GM23338 (cell line): ENCODE measurements around the gene MARVELD2. TPM values are rescaled to one million over a fixed set of nuclear protein-coding genes. Genes with fewer than 3 reads are reported as not detected.

Experiments used
- ATAC-seq: fragments of 200-7000 bp; cut with Tn5 transposase; 3 replicates; pipeline ENCODE4 v1.9.1; 2020
- DNase-seq: peaks from one replicate; pipeline ENCODE4 v3.0.0-alpha.2; 2015; ENCODE audit warnings: low spot score
- H2AFZ ChIP-seq: fragments of 200-600 bp; sonication (generic); 2 replicates; pipeline ENCODE4 v1.8.0; 2016; ENCODE audit warnings: antibody characterized with exemption, mild to moderate bottlenecking, moderate library complexity
- H3F3A ChIP-seq: fragments of 200-600 bp; sonication (generic); replicated peaks from 2 replicates; pipeline ENCODE4 v1.8.0; 2017; ENCODE audit warnings: antibody characterized with exemption, mixed run types, low read depth
- H3K27ac ChIP-seq: fragments of 200-600 bp; sonication (generic); 2 replicates; pipeline ENCODE4 v1.6.1; 2016; ENCODE audit warnings: low read depth
- H3K27me3 ChIP-seq: fragments of 200-600 bp; sonication (generic); 2 replicates; pipeline ENCODE4 v1.8.0; 2016; ENCODE audit warnings: mild to moderate bottlenecking, mixed run types, moderate library complexity; ENCODE audit not compliant: insufficient read depth
- H3K36me3 ChIP-seq: fragments of 200-600 bp; sonication (generic); 2 replicates; pipeline ENCODE4 v1.8.0; 2016; ENCODE audit warnings: mild to moderate bottlenecking; ENCODE audit not compliant: insufficient read depth
- H3K4me1 ChIP-seq: fragments of 200-600 bp; sonication (generic); 2 replicates; pipeline ENCODE4 v1.8.0; 2016; ENCODE audit warnings: mild to moderate bottlenecking, moderate library complexity; ENCODE audit not compliant: insufficient read depth
- H3K4me2 ChIP-seq: fragments of 200-600 bp; sonication (generic); 2 replicates; pipeline ENCODE4 v1.7.1; 2017; ENCODE audit warnings: mixed run types
- H3K4me3 ChIP-seq: fragments of 200-600 bp; sonication (generic); 2 replicates; pipeline ENCODE4 v1.6.1; 2016; ENCODE audit warnings: mixed run types
- H3K79me2 ChIP-seq: fragments of 200-600 bp; sonication (generic); replicated peaks from 2 replicates; pipeline ENCODE4 v1.8.0; 2017; ENCODE audit warnings: mild to moderate bottlenecking; ENCODE audit not compliant: insufficient read depth
- H3K9me2 ChIP-seq: fragments of 200-600 bp; sonication (generic); 2 replicates; pipeline ENCODE4 v1.8.0; 2017; ENCODE audit not compliant: insufficient read depth
- H4K20me1 ChIP-seq: fragments of 200-600 bp; sonication (generic); replicated peaks from 2 replicates; pipeline ENCODE4 v1.8.0; 2017; ENCODE audit warnings: mild to moderate bottlenecking; ENCODE audit not compliant: insufficient read depth
- H3K27ac Mint-ChIP-seq: 2 replicates; pipeline ENCODE4 v1.8.0; 2020; ENCODE audit warnings: inconsistent platforms, mild to moderate bottlenecking, moderate library complexity, mixed read lengths
- H3K27me3 Mint-ChIP-seq: 3 replicates; pipeline ENCODE4 v1.8.0; 2022; ENCODE audit warnings: low read depth, mild to moderate bottlenecking, moderate library complexity, mixed read lengths, inconsistent platforms; ENCODE audit not compliant: insufficient read depth, poor library complexity
- H3K36me3 Mint-ChIP-seq: 3 replicates; pipeline ENCODE4 v1.8.0; 2021; ENCODE audit warnings: low read depth, mild to moderate bottlenecking, inconsistent platforms, moderate library complexity, mixed read lengths
- H3K4me1 Mint-ChIP-seq: 3 replicates; pipeline ENCODE4 v1.8.0; 2020; ENCODE audit warnings: mild to moderate bottlenecking, inconsistent platforms, mixed read lengths
- H3K4me3 Mint-ChIP-seq: 3 replicates; pipeline ENCODE4 v1.8.0; 2021; ENCODE audit warnings: moderate library complexity, mild to moderate bottlenecking, inconsistent platforms, mixed read lengths
- H3K9me3 Mint-ChIP-seq: 3 replicates; pipeline ENCODE4 v1.8.0; 2020; ENCODE audit warnings: moderate library complexity, mild to moderate bottlenecking, inconsistent platforms, mixed read lengths
- CREB1 ChIP-seq: fragments of 250-450 bp; sonication (Bioruptor Pico); IDR thresholded peaks from 2 replicates; pipeline ENCODE4 v1.5.0; 2020; ENCODE audit warnings: low read depth, mild to moderate bottlenecking, moderate library complexity
- EZH2 ChIP-seq: fragments of 200-600 bp; sonication (generic); IDR thresholded peaks from one replicate; pipeline ENCODE4 v1.8.0; 2017; ENCODE audit warnings: antibody characterized with exemption, mild to moderate bottlenecking, low read depth; ENCODE audit not compliant: unreplicated experiment
- EZH2phosphoT487 ChIP-seq: fragments of 200-600 bp; sonication (generic); IDR thresholded peaks from one replicate; pipeline ENCODE4 v1.8.1; 2018; ENCODE audit warnings: antibody characterized with exemption; ENCODE audit not compliant: unreplicated experiment
- JUNB ChIP-seq: IDR thresholded peaks from one replicate; pipeline ENCODE4 v1.6.1; 2016; ENCODE audit warnings: antibody characterized with exemption; ENCODE audit not compliant: unreplicated experiment
- NANOG ChIP-seq: IDR thresholded peaks from 2 replicates; pipeline ENCODE4 v1.6.1; 2016; ENCODE audit warnings: antibody characterized with exemption, borderline replicate concordance
- POLR2AphosphoS5 ChIP-seq: IDR thresholded peaks from 2 replicates; pipeline ENCODE4 v1.6.1; 2016; ENCODE audit warnings: antibody characterized with exemption, low read depth
- STAT1 ChIP-seq: IDR thresholded peaks from one replicate; pipeline ENCODE4 v1.6.1; 2016; ENCODE audit warnings: antibody characterized with exemption; ENCODE audit not compliant: unreplicated experiment
- ZNF114 ChIP-seq: fragments of 250-450 bp; sonication (Bioruptor Pico); IDR thresholded peaks from 2 replicates; pipeline ENCODE4 v1.5.0; 2020; ENCODE audit warnings: mild to moderate bottlenecking, moderate library complexity
- ZNF331 ChIP-seq: fragments of 250-450 bp; sonication (Bioruptor Pico); IDR thresholded peaks from 2 replicates; pipeline ENCODE4 v1.5.0; 2020; ENCODE audit warnings: low read depth, mild to moderate bottlenecking, moderate library complexity
- ZNF462 ChIP-seq: fragments of 250-450 bp; sonication (Bioruptor Pico); IDR thresholded peaks from 2 replicates; pipeline ENCODE4 v1.5.0; 2020; ENCODE audit warnings: mild to moderate bottlenecking, moderate library complexity
- polyA plus RNA-seq: library from polyadenylated mRNA; unstranded; fragments of >200 nt; fragmentation: Nextera tagmentation; extraction: Ambion mirVana; gene quantifications from 2 replicates; pipeline ENCODE4 v1.2.1, GENCODE V29; 2016
- total RNA-seq: library from RNA; depleted of rRNA; stranded (reverse); fragments of >200 nt; shearing (Covaris generic); gene quantifications from 2 replicates; pipeline ENCODE4 v1.2.3, GENCODE V29; 2014
- TF ChIP-seq, protein P1 (sequence below): IDR thresholded peaks from one replicate; pipeline ENCODE4 v1.6.1; 2018; ENCODE audit warnings: antibody characterized with exemption; ENCODE audit not compliant: unreplicated experiment
- TF ChIP-seq, protein P2 (sequence below), 2 experiments: fragments of 200-600 bp in 1 of 2; sonication (generic) in 1 of 2; conservative IDR thresholded peaks; 2 replicates each; pipeline versions ENCODE4 v1.5.1 to v1.6.1; 2016 to 2017; ENCODE audit warnings: antibody characterized with exemption in 2 of 2, low read depth in 2 of 2, mild to moderate bottlenecking in 2 of 2, moderate library complexity in 1 of 2
- TF ChIP-seq, protein P3 (sequence below): IDR thresholded peaks from 2 replicates; pipeline ENCODE4 v1.6.1; 2016; ENCODE audit warnings: antibody characterized with exemption

The MARVELD2 gene
- total and polyA plus RNA-seq, 2 experiments from 2014 or later, result 10.0 to 24.1 TPM

GRCh38 chr5:69449511-69449910 lies 34.6 kb downstream of the MARVELD2 start:
- Mint-ChIP-seq H3K36me3 (no peaks in the 10 kb centered on the region), H3K9me3 (no peaks in the 10 kb centered on the region), H3K27me3 (peaks cover 2% of the 10 kb centered on the region), H3K27ac (no peak overlapping the region), H3K4me3 (no peak overlapping the region), H3K4me1 (no peaks in the 10 kb centered on the region)
- Histone ChIP-seq H2AFZ (peak overlapping the region; percentile 74; the same call in 1 of the 2 replicates), H4K20me1 (no peaks in the 10 kb centered on the region), H3F3A (no peaks in the 10 kb centered on the region), H3K9me2 (no peaks in the 10 kb centered on the region), H3K27ac (no peak overlapping the region), H3K27me3 (no peaks in the 10 kb centered on the region), H3K36me3 (no peaks in the 10 kb centered on the region), H3K4me2 (no peak overlapping the region), H3K79me2 (no peaks in the 10 kb centered on the region), H3K4me3 (no peak overlapping the region), H3K4me1 (no peaks in the 10 kb centered on the region)
- DNase-seq, result no peak
- ATAC-seq, result no peak
- TF ChIP-seq, protein P1, sequence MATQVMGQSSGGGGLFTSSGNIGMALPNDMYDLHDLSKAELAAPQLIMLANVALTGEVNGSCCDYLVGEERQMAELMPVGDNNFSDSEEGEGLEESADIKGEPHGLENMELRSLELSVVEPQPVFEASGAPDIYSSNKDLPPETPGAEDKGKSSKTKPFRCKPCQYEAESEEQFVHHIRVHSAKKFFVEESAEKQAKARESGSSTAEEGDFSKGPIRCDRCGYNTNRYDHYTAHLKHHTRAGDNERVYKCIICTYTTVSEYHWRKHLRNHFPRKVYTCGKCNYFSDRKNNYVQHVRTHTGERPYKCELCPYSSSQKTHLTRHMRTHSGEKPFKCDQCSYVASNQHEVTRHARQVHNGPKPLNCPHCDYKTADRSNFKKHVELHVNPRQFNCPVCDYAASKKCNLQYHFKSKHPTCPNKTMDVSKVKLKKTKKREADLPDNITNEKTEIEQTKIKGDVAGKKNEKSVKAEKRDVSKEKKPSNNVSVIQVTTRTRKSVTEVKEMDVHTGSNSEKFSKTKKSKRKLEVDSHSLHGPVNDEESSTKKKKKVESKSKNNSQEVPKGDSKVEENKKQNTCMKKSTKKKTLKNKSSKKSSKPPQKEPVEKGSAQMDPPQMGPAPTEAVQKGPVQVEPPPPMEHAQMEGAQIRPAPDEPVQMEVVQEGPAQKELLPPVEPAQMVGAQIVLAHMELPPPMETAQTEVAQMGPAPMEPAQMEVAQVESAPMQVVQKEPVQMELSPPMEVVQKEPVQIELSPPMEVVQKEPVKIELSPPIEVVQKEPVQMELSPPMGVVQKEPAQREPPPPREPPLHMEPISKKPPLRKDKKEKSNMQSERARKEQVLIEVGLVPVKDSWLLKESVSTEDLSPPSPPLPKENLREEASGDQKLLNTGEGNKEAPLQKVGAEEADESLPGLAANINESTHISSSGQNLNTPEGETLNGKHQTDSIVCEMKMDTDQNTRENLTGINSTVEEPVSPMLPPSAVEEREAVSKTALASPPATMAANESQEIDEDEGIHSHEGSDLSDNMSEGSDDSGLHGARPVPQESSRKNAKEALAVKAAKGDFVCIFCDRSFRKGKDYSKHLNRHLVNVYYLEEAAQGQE, result no peak
- TF ChIP-seq ZNF114 (CRISPR knock-in tag) (no peak), JUNB (no peak), ZNF331 (CRISPR knock-in tag) (no peak), STAT1 (no peak), EZH2phosphoT487 (no peak), ZNF462 (no peak), POLR2AphosphoS5 (no peak), CREB1 (CRISPR knock-in tag) (no peak), NANOG (no peak), EZH2 (no peak)
- TF ChIP-seq, protein P2, sequence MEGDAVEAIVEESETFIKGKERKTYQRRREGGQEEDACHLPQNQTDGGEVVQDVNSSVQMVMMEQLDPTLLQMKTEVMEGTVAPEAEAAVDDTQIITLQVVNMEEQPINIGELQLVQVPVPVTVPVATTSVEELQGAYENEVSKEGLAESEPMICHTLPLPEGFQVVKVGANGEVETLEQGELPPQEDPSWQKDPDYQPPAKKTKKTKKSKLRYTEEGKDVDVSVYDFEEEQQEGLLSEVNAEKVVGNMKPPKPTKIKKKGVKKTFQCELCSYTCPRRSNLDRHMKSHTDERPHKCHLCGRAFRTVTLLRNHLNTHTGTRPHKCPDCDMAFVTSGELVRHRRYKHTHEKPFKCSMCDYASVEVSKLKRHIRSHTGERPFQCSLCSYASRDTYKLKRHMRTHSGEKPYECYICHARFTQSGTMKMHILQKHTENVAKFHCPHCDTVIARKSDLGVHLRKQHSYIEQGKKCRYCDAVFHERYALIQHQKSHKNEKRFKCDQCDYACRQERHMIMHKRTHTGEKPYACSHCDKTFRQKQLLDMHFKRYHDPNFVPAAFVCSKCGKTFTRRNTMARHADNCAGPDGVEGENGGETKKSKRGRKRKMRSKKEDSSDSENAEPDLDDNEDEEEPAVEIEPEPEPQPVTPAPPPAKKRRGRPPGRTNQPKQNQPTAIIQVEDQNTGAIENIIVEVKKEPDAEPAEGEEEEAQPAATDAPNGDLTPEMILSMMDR (conservative IDR thresholded peaks at IDR 0.05; ENCODE audit: low read depth in 2 of 2), result no peak
- TF ChIP-seq, protein P3, sequence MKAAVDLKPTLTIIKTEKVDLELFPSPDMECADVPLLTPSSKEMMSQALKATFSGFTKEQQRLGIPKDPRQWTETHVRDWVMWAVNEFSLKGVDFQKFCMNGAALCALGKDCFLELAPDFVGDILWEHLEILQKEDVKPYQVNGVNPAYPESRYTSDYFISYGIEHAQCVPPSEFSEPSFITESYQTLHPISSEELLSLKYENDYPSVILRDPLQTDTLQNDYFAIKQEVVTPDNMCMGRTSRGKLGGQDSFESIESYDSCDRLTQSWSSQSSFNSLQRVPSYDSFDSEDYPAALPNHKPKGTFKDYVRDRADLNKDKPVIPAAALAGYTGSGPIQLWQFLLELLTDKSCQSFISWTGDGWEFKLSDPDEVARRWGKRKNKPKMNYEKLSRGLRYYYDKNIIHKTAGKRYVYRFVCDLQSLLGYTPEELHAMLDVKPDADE, result no peak
